Suprapubic skin (tissue), 4 donors: ENCODE measurements around the gene REG4. TPM values are rescaled to one million over a fixed set of nuclear protein-coding genes. Genes with fewer than 3 reads are reported as not detected.

Experiments used
- DNase-seq, 2 donors: peaks; one replicate each; pipeline ENCODE4 v3.0.0-alpha.2; 2019; ENCODE audit warnings: low spot score in 2 of 2
- H3K27ac ChIP-seq: fragments of 200-600 bp; sonication (generic); one replicate; pipeline ENCODE4 v1.5.1; 2019
- H3K27me3 ChIP-seq: fragments of 200-600 bp; sonication (generic); one replicate; pipeline ENCODE4 v1.5.1; 2019
- H3K36me3 ChIP-seq: fragments of 200-600 bp; sonication (generic); one replicate; pipeline ENCODE4 v1.5.1; 2019
- H3K4me1 ChIP-seq: fragments of 200-600 bp; sonication (generic); one replicate; pipeline ENCODE4 v1.5.1; 2019
- H3K4me3 ChIP-seq: fragments of 200-600 bp; sonication (generic); one replicate; pipeline ENCODE4 v1.5.1; 2019; ENCODE audit warnings: mild to moderate bottlenecking
- H3K9me3 ChIP-seq: fragments of 200-600 bp; sonication (generic); one replicate; pipeline ENCODE4 v1.5.1; 2019
- EP300 ChIP-seq: sonication (generic); formaldehyde crosslinking; IDR thresholded peaks from one replicate; pipeline ENCODE4 v1.6.1; 2017; ENCODE audit warnings: antibody characterized with exemption
- POLR2A ChIP-seq, 2 donors: fragments of 450-650 bp; IDR thresholded peaks; one replicate each; pipeline ENCODE4 v1.6.1; 2017; ENCODE audit warnings: antibody characterized with exemption in 2 of 2, mild to moderate bottlenecking in 2 of 2, moderate library complexity in 2 of 2
- POLR2AphosphoS5 ChIP-seq, 3 donors: sonication (generic); formaldehyde crosslinking; IDR thresholded peaks; one replicate each; pipeline ENCODE4 v1.6.1; 2017; ENCODE audit warnings: antibody characterized with exemption in 3 of 3
- WGBS: methylation state at CpG from one replicate; pipeline ENCODE4 v1.1.5; 2018; 5-methylcytosine and 5-hydroxymethylcytosine counted together
- total RNA-seq, 4 donors: library from RNA; depleted of rRNA; stranded (reverse); fragments of >200 nt; gene quantifications; one replicate each; pipeline ENCODE4 v1.1.0, GENCODE V29; 2016
- TF ChIP-seq, protein P1 (sequence below), 2 donors: fragments of 200-600 bp in 1 of 2; fragments of 450-650 bp in 1 of 2; sonication (generic) in 1 of 2; IDR thresholded peaks; one replicate each; pipeline ENCODE4 v1.5.1; 2016 to 2019; ENCODE audit warnings: antibody characterized with exemption in 2 of 2, mild to moderate bottlenecking in 1 of 2, moderate library complexity in 1 of 2

REG4 gene
- total RNA-seq, 4 donors from 2014 or later = not detected

DNA sequence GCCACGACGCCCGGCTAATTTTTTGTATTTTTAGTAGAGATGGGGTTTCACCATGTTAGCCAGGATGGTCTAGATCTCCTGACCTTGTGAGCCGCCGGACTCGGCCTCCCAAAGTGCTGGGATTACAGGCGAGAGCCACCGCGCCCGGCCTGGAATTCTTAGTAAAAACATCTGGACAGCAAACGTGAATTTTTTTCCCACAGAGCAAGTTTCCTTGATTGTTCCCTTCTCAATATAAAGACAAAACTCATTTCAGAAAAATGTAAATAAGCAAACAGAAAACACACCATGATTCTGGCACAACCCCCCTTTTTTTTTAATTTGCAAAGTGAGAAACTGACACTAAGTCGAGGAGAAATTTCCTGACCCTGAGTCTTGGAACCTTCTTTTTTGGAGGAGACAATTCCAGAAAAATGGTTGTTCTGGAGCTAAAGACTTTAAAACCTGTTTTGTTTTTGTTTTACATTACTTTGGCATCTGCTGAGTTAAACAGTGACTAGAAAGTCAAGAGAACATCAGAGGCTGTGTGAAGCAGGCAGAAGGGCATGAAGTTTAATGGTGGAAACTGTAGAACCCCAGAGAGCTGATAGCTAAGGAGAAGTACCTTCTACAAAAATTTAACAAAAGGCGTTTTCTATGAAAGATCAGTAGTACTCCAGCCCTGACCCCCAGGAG lies 32.2 kb downstream of the REG4 start:
- no peak overlapping the region for H3K4me3 ChIP-seq
- 85% methylated on average over 13 of the region's 13 CpGs for WGBS
- TF ChIP-seq POLR2A (IDR thresholded peaks at IDR 0.05) (no peak), EP300 (no peak), POLR2AphosphoS5 (IDR thresholded peaks at IDR 0.05) (no peak)
- TF ChIP-seq, protein P1, sequence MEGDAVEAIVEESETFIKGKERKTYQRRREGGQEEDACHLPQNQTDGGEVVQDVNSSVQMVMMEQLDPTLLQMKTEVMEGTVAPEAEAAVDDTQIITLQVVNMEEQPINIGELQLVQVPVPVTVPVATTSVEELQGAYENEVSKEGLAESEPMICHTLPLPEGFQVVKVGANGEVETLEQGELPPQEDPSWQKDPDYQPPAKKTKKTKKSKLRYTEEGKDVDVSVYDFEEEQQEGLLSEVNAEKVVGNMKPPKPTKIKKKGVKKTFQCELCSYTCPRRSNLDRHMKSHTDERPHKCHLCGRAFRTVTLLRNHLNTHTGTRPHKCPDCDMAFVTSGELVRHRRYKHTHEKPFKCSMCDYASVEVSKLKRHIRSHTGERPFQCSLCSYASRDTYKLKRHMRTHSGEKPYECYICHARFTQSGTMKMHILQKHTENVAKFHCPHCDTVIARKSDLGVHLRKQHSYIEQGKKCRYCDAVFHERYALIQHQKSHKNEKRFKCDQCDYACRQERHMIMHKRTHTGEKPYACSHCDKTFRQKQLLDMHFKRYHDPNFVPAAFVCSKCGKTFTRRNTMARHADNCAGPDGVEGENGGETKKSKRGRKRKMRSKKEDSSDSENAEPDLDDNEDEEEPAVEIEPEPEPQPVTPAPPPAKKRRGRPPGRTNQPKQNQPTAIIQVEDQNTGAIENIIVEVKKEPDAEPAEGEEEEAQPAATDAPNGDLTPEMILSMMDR (IDR thresholded peaks at IDR 0.05) = no peak
- H3K27me3 ChIP-seq = no peaks in the 10 kb centered on the region
- H3K36me3 ChIP-seq = no peaks in the 10 kb centered on the region
- peaks cover 42% of the 10 kb centered on the region for H3K4me1 ChIP-seq
- no peak for DNase-seq
- no peak overlapping the region for H3K27ac ChIP-seq
- H3K9me3 ChIP-seq = no peaks in the 10 kb centered on the region

DNA sequence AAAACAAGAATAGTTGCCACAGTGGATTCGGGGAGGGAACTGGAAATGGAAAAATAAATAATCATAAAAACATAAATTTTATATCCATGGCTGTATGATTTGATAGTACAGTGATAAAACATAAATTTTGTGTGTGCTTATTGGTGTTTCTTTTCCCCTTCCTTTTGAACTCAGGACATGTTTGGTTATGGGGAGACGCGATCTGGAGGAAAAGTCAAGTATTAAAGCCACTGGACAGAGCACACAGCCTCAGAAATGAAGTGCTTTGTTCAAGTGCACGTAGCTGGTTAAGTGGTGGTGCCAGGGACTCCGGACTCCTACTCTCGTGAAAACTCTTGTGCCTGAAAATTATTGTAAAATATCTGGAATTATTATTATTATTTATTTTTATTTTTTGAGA lies 32.9 kb downstream of the REG4 start:
- Histone ChIP-seq H3K36me3 (no peaks in the 10 kb centered on the region), H3K27me3 (no peaks in the 10 kb centered on the region), H3K27ac (no peak overlapping the region), H3K9me3 (no peaks in the 10 kb centered on the region), H3K4me3 (no peak overlapping the region), H3K4me1 (peaks cover 42% of the 10 kb centered on the region)
- TF ChIP-seq POLR2AphosphoS5 (IDR thresholded peaks at IDR 0.05) = no peak
- TF ChIP-seq EP300 = no peak
- no peak for TF ChIP-seq POLR2A (IDR thresholded peaks at IDR 0.05)
- TF ChIP-seq, protein P1 (IDR thresholded peaks at IDR 0.05) = no peak
- WGBS = 93% methylated on average over 6 of the region's 6 CpGs
- no peak for DNase-seq

DNA sequence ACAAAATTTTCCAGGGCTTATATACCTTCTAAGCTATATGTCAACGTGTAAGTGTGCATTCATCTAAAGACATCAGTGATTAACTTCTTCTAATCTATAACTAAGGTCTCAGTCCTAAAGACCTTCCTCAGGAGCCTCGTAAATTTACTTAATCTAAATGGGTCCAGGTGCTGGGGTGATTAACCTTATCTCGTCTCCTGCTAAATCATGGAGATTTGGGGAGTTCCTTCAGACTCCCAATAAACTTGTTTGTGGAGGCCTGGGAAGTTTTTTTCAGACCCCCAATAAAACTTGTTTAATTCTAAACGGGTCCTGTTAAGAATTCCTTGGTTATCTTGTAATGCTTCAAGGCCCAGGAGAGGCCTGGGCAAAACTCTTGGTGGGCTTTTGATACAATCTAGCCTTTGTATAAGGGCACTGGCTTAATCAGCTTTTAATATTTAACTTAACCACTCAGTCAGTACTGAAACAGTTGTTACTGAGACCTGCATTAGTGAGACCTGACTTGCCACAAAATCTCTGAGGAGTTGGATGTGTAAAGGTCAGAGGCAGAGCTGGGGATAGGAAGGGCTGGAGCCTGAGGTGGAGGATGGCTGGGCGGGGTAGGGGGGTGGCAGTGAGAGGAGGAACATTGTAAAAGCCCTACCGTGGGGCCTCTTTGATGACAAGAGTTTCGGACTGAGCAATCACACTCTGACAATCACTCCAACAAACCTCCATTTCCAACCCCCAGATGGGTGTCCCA lies 36.3 kb downstream of the REG4 start:
- WGBS = 73% methylated on average over 7 of the region's 7 CpGs
- TF ChIP-seq EP300 = no peak
- TF ChIP-seq POLR2A (IDR thresholded peaks at IDR 0.05) = no peak
- no peak overlapping the region for H3K27ac ChIP-seq

DNA sequence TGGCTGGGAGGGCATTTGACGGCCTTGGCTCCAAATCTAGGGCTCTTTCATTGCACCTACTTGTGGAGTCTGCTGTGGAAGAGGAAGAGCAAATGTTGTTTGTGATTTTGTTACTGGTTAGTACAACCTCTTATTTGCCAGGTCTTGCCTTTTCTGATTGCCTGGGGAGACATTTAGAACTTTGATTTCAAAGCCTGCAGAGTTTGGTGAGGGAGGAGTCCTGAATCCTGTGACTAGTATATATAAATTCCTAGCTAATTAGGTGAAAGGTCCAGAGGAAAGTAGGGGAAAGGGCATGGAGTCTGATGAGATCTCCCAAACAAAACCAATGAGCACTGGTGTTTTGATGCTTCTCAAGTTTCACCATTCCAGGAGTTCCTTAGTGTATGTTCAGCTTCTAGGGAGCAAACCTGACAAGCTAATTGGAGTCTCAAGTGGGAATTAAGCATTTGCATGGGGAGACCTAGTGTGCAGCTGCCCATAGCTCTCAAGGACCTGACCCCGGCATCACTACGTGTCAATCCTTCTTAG lies 37.5 kb downstream of the REG4 start:
- Histone ChIP-seq H3K4me1 (peaks cover 32% of the 10 kb centered on the region), H3K27ac (no peak overlapping the region), H3K27me3 (no peaks in the 10 kb centered on the region), H3K9me3 (no peaks in the 10 kb centered on the region), H3K36me3 (no peaks in the 10 kb centered on the region), H3K4me3 (no peak overlapping the region)
- no peak for DNase-seq
- WGBS = 75% methylated on average over 3 of the region's 3 CpGs
- no peak for TF ChIP-seq POLR2AphosphoS5 (IDR thresholded peaks at IDR 0.05)
- TF ChIP-seq EP300 = no peak
- TF ChIP-seq, protein P1 (IDR thresholded peaks at IDR 0.05) = no peak
- TF ChIP-seq POLR2A (IDR thresholded peaks at IDR 0.05) = no peak

More for the DNA sequence above, 36.3 kb downstream of the REG4 start:
- DNase-seq = no peak
- H3K4me1 ChIP-seq = peaks cover 31% of the 10 kb centered on the region
- H3K9me3 ChIP-seq = no peaks in the 10 kb centered on the region
- no peaks in the 10 kb centered on the region for H3K36me3 ChIP-seq
- no peak overlapping the region for H3K4me3 ChIP-seq
- no peaks in the 10 kb centered on the region for H3K27me3 ChIP-seq

DNA sequence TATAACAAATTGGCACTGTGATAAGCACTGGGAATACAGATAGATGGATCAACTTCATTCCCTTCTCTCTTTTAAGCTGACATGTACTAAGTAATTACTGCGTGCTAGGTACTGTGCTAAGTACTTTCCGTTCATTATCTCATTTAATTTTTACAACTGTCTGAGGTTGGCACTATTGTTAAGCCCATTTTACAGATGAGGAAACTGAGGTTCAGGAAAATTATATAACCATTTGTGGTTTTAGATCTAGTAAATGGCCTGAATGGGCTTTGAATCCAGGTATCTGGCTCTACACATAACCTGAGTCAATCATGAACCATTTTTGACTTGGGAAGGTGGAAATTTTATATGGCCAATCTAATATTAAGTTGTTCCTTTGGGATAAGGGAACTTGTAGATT lies 39.0 kb downstream of the REG4 start:
- no peaks in the 10 kb centered on the region for H3K36me3 ChIP-seq
- no peaks in the 10 kb centered on the region for H3K9me3 ChIP-seq
- H3K4me1 ChIP-seq = peaks cover 40% of the 10 kb centered on the region
- WGBS = 94% methylated on average over 2 of the region's 2 CpGs
- no peak for DNase-seq
- H3K27ac ChIP-seq = no peak overlapping the region
- no peaks in the 10 kb centered on the region for H3K27me3 ChIP-seq
- TF ChIP-seq, protein P1 (IDR thresholded peaks at IDR 0.05) = no peak
- TF ChIP-seq POLR2A (IDR thresholded peaks at IDR 0.05) = no peak
- TF ChIP-seq EP300 = no peak
- no peak for TF ChIP-seq POLR2AphosphoS5 (IDR thresholded peaks at IDR 0.05)
- H3K4me3 ChIP-seq = no peak overlapping the region
